ENCODE data around the gene HOXA10. TPM values are rescaled to one million over a fixed set of nuclear protein-coding genes. Genes with fewer than 3 reads are reported as not detected.

The HOXA10 gene
- total RNA-seq, 4 donors from 2014 or later: 4.0 TPM; not detected in 3

DNA sequence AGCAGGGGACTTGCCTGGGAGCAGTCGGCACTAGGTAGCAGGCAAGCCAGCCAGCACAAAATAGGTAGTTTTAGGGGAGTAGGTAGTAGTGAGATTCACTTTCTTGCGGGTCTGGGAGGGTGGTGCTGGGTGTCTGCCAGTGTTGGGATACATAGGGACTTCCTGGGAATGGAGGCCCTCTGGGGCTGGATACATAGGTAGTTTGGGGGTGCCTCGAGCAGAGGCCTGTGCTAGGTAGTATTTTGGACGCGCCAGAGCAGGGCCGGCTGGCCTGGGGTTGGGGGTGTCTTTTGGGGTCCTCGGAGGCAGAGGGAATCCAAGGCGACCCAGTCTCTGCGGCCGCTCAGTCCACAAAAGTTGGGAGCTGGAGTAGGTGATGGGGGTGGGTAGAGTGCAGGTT lies 19.8 kb downstream of the HOXA10 start:
- intact Hi-C loops (cut with DNase I): loop anchor here (5.0 kb wide), 1 partner anchor 287 kb away; no protein-coding TSS in a partner anchor
- 31 to 36% methylated on average over 9 to 10 of the region's 10 CpGs for WGBS, 2 donors

GRCh38 chr7:27153526-27153925 lies 20.6 kb downstream of the HOXA10 start:
- peaks cover 87% of the 10 kb centered on the region for H3K27me3 ChIP-seq
- WGBS, 2 donors: 28 to 35% methylated on average over 3 of the region's 3 CpGs
- no peak overlapping the region for H3K4me3 ChIP-seq (replicated peaks in 1 of 3)
- H3K36me3 ChIP-seq: no peaks in the 10 kb centered on the region
- no peak overlapping the region for H3K27ac ChIP-seq
- TF ChIP-seq, protein P1, sequence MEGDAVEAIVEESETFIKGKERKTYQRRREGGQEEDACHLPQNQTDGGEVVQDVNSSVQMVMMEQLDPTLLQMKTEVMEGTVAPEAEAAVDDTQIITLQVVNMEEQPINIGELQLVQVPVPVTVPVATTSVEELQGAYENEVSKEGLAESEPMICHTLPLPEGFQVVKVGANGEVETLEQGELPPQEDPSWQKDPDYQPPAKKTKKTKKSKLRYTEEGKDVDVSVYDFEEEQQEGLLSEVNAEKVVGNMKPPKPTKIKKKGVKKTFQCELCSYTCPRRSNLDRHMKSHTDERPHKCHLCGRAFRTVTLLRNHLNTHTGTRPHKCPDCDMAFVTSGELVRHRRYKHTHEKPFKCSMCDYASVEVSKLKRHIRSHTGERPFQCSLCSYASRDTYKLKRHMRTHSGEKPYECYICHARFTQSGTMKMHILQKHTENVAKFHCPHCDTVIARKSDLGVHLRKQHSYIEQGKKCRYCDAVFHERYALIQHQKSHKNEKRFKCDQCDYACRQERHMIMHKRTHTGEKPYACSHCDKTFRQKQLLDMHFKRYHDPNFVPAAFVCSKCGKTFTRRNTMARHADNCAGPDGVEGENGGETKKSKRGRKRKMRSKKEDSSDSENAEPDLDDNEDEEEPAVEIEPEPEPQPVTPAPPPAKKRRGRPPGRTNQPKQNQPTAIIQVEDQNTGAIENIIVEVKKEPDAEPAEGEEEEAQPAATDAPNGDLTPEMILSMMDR (IDR thresholded peaks at IDR 0.05): no peak
- TF ChIP-seq POLR2A (IDR thresholded peaks at IDR 0.05): no peak
- intact Hi-C loops (cut with DNase I): loop anchor here (5.0 kb wide), 1 partner anchor 286 kb away; no protein-coding TSS in a partner anchor
- H3K4me1 ChIP-seq: peaks cover 18 to 34% of the 10 kb centered on the region in 2 donors
- DNase-seq: no peak
- H3K9me3 ChIP-seq: no peaks in the 10 kb centered on the region

More for the DNA sequence above, 19.8 kb downstream of the HOXA10 start:
- Histone ChIP-seq H3K4me1 (peaks cover 18 to 34% of the 10 kb centered on the region in 2 donors), H3K9me3 (no peaks in the 10 kb centered on the region), H3K27ac (no peak overlapping the region), H3K27me3 (peaks cover 84% of the 10 kb centered on the region), H3K4me3 (replicated peaks in 1 of 3) (no peak overlapping the region), H3K36me3 (no peaks in the 10 kb centered on the region)
- DNase-seq: no peak
- TF ChIP-seq POLR2A (IDR thresholded peaks at IDR 0.05): no peak
- TF ChIP-seq, protein P1 (IDR thresholded peaks at IDR 0.05): no peak

DNA sequence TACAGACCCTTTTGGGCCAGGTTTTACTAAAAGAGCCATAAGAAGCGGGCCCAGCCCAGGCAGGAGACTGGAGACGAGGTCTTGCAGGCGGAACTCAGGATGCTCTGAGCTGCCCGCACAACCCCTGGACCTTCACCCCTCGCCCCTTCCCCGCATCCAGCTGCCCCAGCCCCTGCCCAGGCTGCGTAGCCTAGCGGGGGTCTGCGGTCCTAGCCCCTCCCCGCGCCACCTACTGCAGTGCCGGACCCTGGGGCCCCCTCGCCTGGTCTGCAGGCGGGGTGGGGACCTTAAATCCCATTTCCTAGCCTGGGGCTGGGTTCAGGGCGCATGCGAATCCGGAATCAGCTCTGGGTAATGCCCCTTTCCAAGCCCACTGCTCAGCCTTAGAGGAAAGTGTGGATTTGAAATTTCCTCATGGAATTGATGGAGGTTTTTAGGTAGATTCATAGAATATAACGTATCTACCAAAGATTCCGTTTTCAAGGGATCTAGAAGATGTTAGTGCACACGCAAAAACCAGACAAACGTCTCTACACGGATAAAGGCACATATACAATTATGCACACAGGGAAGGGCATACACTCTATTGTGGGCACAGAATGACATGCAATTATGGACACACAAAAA lies 21.2 kb downstream of the HOXA10 start:
- DNase-seq: no peak
- H3K4me1 ChIP-seq: peaks cover 19 to 37% of the 10 kb centered on the region in 2 donors
- H3K36me3 ChIP-seq: no peaks in the 10 kb centered on the region
- peak overlapping the region in 1 of 3 donors; percentile 0 for H3K27ac ChIP-seq
- intact Hi-C loops (cut with DNase I): loop anchor here (5.0 kb wide), 1 partner anchor 286 kb away; no protein-coding TSS in a partner anchor
- H3K27me3 ChIP-seq: peaks cover 88% of the 10 kb centered on the region
- H3K4me3 ChIP-seq (replicated peaks in 1 of 3): no peak overlapping the region
- TF ChIP-seq, protein P1 (IDR thresholded peaks at IDR 0.05): no peak
- no peak for TF ChIP-seq POLR2A (IDR thresholded peaks at IDR 0.05)
- WGBS, 2 donors: 18% methylated on average over 15 of the region's 22 CpGs
- H3K9me3 ChIP-seq: no peaks in the 10 kb centered on the region

DNA sequence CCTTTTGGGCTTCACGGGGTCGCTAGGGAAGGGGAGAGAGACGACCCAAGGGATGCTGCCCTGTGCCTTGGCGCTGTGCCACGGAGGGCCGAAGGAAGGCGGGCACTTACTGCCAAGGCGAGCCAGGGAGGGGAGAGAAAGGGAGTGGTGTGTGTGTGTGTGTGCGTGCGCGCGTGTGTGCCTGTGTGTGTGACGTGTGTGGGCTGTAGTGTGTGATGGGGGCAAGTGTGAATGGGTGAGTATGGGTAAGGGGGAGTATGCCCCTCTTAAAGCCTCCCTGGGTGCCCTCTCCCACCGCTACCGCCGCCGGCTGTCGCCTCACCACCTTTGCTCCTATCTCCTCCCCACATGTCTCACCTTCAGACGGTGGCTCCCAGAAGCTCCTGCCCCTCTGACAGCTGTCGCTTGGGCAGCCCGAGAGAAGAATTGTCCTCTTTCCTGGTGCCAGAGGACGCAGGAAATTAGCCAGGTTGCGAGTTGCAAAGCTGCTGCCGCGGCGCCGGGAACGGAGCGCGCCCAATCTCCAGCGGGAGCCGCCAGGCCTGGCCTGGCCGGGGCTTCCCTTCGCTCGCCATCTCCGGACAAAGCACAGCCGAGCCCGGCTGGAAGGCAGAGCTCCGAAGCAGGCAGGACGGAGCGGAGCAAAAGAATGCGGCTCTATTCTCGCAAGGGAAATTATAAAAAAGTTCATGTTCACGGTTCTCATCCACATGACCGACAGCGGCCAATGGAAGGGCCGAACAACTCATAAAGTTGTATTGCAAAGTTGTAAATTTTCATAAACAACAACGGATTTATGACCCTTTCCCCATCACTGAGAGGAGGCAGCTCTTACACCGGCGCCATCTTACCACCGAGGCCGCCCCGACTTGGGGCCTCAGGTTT lies 21.9 kb downstream of the HOXA10 start, which contains the start of gene HOXA3:
Gene HOXA3 (minus strand): TSS at position 653 of the 885 bp plus-strand sequence. CDS start 41,943 bp downstream, outside the sequence.
- TF ChIP-seq, protein P1 (IDR thresholded peaks at IDR 0.05): no peak
- no peak for TF ChIP-seq POLR2A (IDR thresholded peaks at IDR 0.05)
- Histone ChIP-seq H3K4me3 (replicated peaks in 1 of 3) (no peak within 1 kb of the TSS), H3K36me3 (no peaks in the 10 kb centered on the region), H3K27ac (peak within 1 kb of the TSS in 1 of 3 donors; percentile 0), H3K9me3 (no peaks in the 10 kb centered on the region), H3K27me3 (peaks cover 92% of the 10 kb centered on the region), H3K4me1 (peaks cover 21 to 41% of the 10 kb centered on the region in 2 donors)
- DNase-seq: no peak
- WGBS, 2 donors: 6 to 10% methylated on average over 39 of the region's 53 CpGs
- intact Hi-C loops (cut with DNase I): loop anchor here (5.0 kb wide), 1 partner anchor 285 kb away; no protein-coding TSS in a partner anchor

Measured in thyroid gland (tissue), 4 donors.